Subcutaneous abdominal adipose tissue (tissue), 5 donors: Measurements from ENCODE around the gene RGMA.
A peak's percentile ranks its signal among the peaks of the same experiment; 100 is the strongest.
"Not testable (repeated sequence)": the region's sequence is repeated elsewhere in the genome, so short reads cannot be mapped to it uniquely, and the experiment has no call there.

Experiments used
- H3K27ac ChIP-seq: one replicate; pipeline ENCODE4 v1.7.0; 2013; ENCODE audit warnings: low read depth, mild to moderate bottlenecking, inconsistent platforms, low read length, moderate library complexity
- H3K27me3 ChIP-seq, 5 donors: one replicate each; pipeline ENCODE4 v1.7.0; 2013; ENCODE audit warnings: low read length in 5 of 5, inconsistent platforms in 1 of 5; ENCODE audit not compliant: control insufficient read depth in 5 of 5, insufficient read depth in 4 of 5
- H3K36me3 ChIP-seq, 5 donors: one replicate each; pipeline ENCODE4 v1.7.0; 2013; ENCODE audit warnings: low read length in 5 of 5; ENCODE audit not compliant: control insufficient read depth in 5 of 5, insufficient read depth in 5 of 5
- H3K4me1 ChIP-seq, 5 donors: one replicate each; pipeline ENCODE4 v1.7.0; 2013; ENCODE audit warnings: low read length in 5 of 5, mild to moderate bottlenecking in 3 of 5, moderate library complexity in 1 of 5; ENCODE audit not compliant: control insufficient read depth in 5 of 5, insufficient read depth in 5 of 5
- H3K4me3 ChIP-seq, 5 donors: one replicate each; pipeline ENCODE4 v1.7.0; 2013; ENCODE audit warnings: low read length in 5 of 5, low read depth in 1 of 5
- H3K9ac ChIP-seq, 5 donors: one replicate each; pipeline ENCODE4 v1.7.0; 2013; ENCODE audit warnings: low read length in 5 of 5, mild to moderate bottlenecking in 4 of 5, moderate library complexity in 3 of 5
- H3K9me3 ChIP-seq, 5 donors: one replicate each; pipeline ENCODE4 v1.7.0; 2013; ENCODE audit warnings: low read length in 5 of 5; ENCODE audit not compliant: control insufficient read depth in 5 of 5
- donor health status: healthy.
- donor health status: healthy.
- donor health status: healthy.
- donor health status: healthy.
- donor health status: healthy.

RGMA gene

GRCh38 chr15:93044301-93045190 lies 44.5 kb downstream of the RGMA start:
- Histone ChIP-seq H3K9ac (no peak overlapping the region), H3K27ac (no peak overlapping the region), H3K4me3 (no peak overlapping the region), H3K27me3 (peaks cover 0 to 3% (median 0%) of the 10 kb centered on the region in 5 donors), H3K36me3 (peaks cover 0 to 63% (median 40%) of the 10 kb centered on the region in 5 donors), H3K9me3 (peaks cover 0 to 12% (median 10%) of the 10 kb centered on the region in 5 donors), H3K4me1 (peaks cover 0 to 13% (median 9%) of the 10 kb centered on the region in 5 donors)

- Histone ChIP-seq H3K9me3 (peaks cover 0 to 12% (median 10%) of the 10 kb centered on the region in 5 donors), H3K27me3 (no peaks in the 10 kb centered on the region), H3K4me3 (no peak overlapping the region), H3K27ac (no peak overlapping the region), H3K36me3 (peaks cover 0 to 55% (median 35%) of the 10 kb centered on the region in 5 donors), H3K4me1 (peaks cover 0 to 13% (median 6%) of the 10 kb centered on the region in 5 donors), H3K9ac (no peak overlapping the region)
Observed at GRCh38 chr15:93043621-93044300, 45.2 kb downstream of the RGMA start.

- Histone ChIP-seq H3K27ac (no peak overlapping the region), H3K27me3 (no peaks in the 10 kb centered on the region), H3K36me3 (peaks cover 0 to 48% (median 29%) of the 10 kb centered on the region in 5 donors), H3K9me3 (peaks cover 0 to 12% (median 10%) of the 10 kb centered on the region in 5 donors), H3K4me1 (peaks cover under 1 to 18% (median 9%) of the 10 kb centered on the region in 5 donors), H3K9ac (no peak overlapping the region), H3K4me3 (no peak overlapping the region)
Observed at GRCh38 chr15:93042691-93043378, 46.2 kb downstream of the RGMA start.

GRCh38 chr15:93042211-93042610 lies 46.8 kb downstream of the RGMA start:
- no peak overlapping the region for H3K4me3 ChIP-seq
- H3K27ac ChIP-seq: no peak overlapping the region
- H3K9me3 ChIP-seq: peaks cover 0 to 12% (median 10%) of the 10 kb centered on the region in 5 donors
- H3K4me1 ChIP-seq: peaks cover 3 to 19% (median 11%) of the 10 kb centered on the region in 5 donors
- H3K27me3 ChIP-seq: no peaks in the 10 kb centered on the region
- no peak overlapping the region for H3K9ac ChIP-seq
- peaks cover 0 to 43% (median 28%) of the 10 kb centered on the region in 5 donors for H3K36me3 ChIP-seq

GRCh38 chr15:93041159-93041547 lies 47.9 kb downstream of the RGMA start:
- H3K4me1 ChIP-seq: peaks cover 3 to 28% (median 15%) of the 10 kb centered on the region in 5 donors
- peaks cover 0 to 5% (median 2%) of the 10 kb centered on the region in 5 donors for H3K9me3 ChIP-seq
- H3K36me3 ChIP-seq: peaks cover 0 to 33% (median 20%) of the 10 kb centered on the region in 5 donors
- no peaks in the 10 kb centered on the region for H3K27me3 ChIP-seq
- H3K9ac ChIP-seq: no peak overlapping the region
- H3K4me3 ChIP-seq: no peak overlapping the region
- no peak overlapping the region for H3K27ac ChIP-seq

- Histone ChIP-seq H3K9ac (no peak overlapping the region), H3K27ac (no peak overlapping the region), H3K9me3 (no peaks in the 10 kb centered on the region), H3K36me3 (peaks cover 0 to 27% (median 18%) of the 10 kb centered on the region in 5 donors), H3K4me1 (peaks cover 3 to 33% (median 17%) of the 10 kb centered on the region in 5 donors), H3K27me3 (no peaks in the 10 kb centered on the region), H3K4me3 (no peak overlapping the region)
Observed at GRCh38 chr15:93040288-93041158, 48.5 kb downstream of the RGMA start.

- not testable (repeated sequence) for H3K4me3 ChIP-seq, H3K9me3 ChIP-seq, H3K27ac ChIP-seq, H3K27me3 ChIP-seq, H3K9ac ChIP-seq
- Histone ChIP-seq H3K36me3 (peaks cover 0 to 19% (median 10%) of the 10 kb centered on the region in 5 donors), H3K4me1 (peaks cover 3 to 33% (median 17%) of the 10 kb centered on the region in 5 donors)
Observed at GRCh38 chr15:93039562-93040287, 49.3 kb downstream of the RGMA start.

- H3K9ac ChIP-seq: no peak overlapping the region
- peaks cover 3 to 33% (median 17%) of the 10 kb centered on the region in 5 donors for H3K4me1 ChIP-seq
- no peaks in the 10 kb centered on the region for H3K27me3 ChIP-seq
- peak overlapping the region in 2 of 5 donors; percentile 6 to 11 for H3K4me3 ChIP-seq
- H3K36me3 ChIP-seq: peaks cover 0 to 4% (median 0%) of the 10 kb centered on the region in 5 donors
- H3K9me3 ChIP-seq: no peaks in the 10 kb centered on the region
- H3K27ac ChIP-seq: no peak overlapping the region
Observed at GRCh38 chr15:93037820-93038705, 50.9 kb downstream of the RGMA start.
